Activated B cell treated with CpG ODN at 0.5 μM for 24 hours (primary cell): ENCODE measurements around the gene CYP2D6. TPM values are rescaled to one million over a fixed set of nuclear protein-coding genes. Genes with fewer than 3 reads are reported as not detected.

Experiments used
- ATAC-seq: fragments of 200-7000 bp; cut with Tn5 transposase; one replicate; pipeline ENCODE4 v1.10.0; 2021; ENCODE audit warnings: low read depth, mild to moderate bottlenecking, moderate library complexity
- CTCF ChIA-PET: fragments of 350-600 bp; sonication (Branson Sonifier 250); formaldehyde crosslinking; loops from one replicate; lab custom pipeline; 2021; ENCODE audit warnings: antibody characterized with exemption; lab: Charles Lee
- POLR2A ChIA-PET: fragments of 350-600 bp; sonication (Branson Sonifier 250); formaldehyde crosslinking; loops from one replicate; lab custom pipeline; 2021; ENCODE audit warnings: antibody characterized with exemption; lab: Charles Lee
- DNase-seq: peaks from one replicate; pipeline ENCODE4 v3.0.0; 2022
- H3K27ac Mint-ChIP-seq: one replicate; pipeline ENCODE4 v1.8.0; 2020; ENCODE audit warnings: mixed read lengths
- H3K27me3 Mint-ChIP-seq: one replicate; pipeline ENCODE4 v1.8.0; 2021; ENCODE audit warnings: mixed read lengths
- H3K36me3 Mint-ChIP-seq: one replicate; pipeline ENCODE4 v1.8.0; 2021; ENCODE audit warnings: low read depth, mixed read lengths
- H3K4me1 Mint-ChIP-seq: one replicate; pipeline ENCODE4 v1.8.0; 2021; ENCODE audit warnings: mixed read lengths
- H3K4me3 Mint-ChIP-seq: one replicate; pipeline ENCODE4 v1.8.0; 2020; ENCODE audit warnings: mild to moderate bottlenecking, mixed read lengths
- H3K9me3 Mint-ChIP-seq: one replicate; pipeline ENCODE4 v1.8.0; 2020; ENCODE audit warnings: mixed read lengths
- CTCF ChIP-seq: fragments of 200-600 bp; IDR thresholded peaks from one replicate; pipeline ENCODE4 v1.8.0; 2022; ENCODE audit warnings: antibody characterized with exemption, mild to moderate bottlenecking
- intact Hi-C: fragments of 100-400 bp; cut with micrococcal nuclease; formaldehyde crosslinking; loops from one replicate; pipeline ENCODE4 v1.15.1; 2024
- total RNA-seq: library from RNA; stranded (reverse); gene quantifications from 2 replicates; pipeline ENCODE4 v1.2.3, GENCODE V29; 2022

CYP2D6 gene
- total RNA-seq, 1 donor from 2014 or later, result 2.8 TPM

DNA sequence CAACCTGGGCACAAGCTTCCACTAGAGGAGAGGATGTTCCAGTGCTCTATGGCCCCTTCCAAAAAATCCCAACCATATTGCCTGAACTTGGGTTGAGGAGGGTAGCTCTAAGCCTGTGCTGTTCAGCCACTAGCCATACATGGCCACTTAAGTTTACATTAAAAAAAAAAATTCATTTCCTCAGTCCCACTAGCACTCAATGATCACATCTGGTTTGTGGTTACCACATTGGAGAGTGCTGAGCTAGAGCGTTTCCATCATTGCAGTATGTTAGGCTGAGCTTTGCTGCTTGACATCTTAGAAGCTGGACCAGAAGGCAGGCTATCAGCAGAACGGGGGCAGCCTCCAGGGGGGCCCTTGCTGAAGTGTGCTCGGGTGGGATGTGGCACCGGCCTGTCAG is 43.5 kb upstream of the CYP2D6 start:
- Mint-ChIP-seq H3K9me3 (no peaks in the 10 kb centered on the region), H3K4me3 (no peak overlapping the region), H3K4me1 (peaks cover 30% of the 10 kb centered on the region), H3K36me3 (peaks cover 49% of the 10 kb centered on the region), H3K27ac (no peak overlapping the region), H3K27me3 (no peaks in the 10 kb centered on the region)
- ChIA-PET POLR2A (interaction anchor here (0.7 kb wide), 1 partner anchor 139 kb away, joined by 4 read pairs; no protein-coding TSS in a partner anchor), CTCF (interaction anchor here (0.8 to 3.5 kb wide), 2 partner anchors 139 to 263 kb away, joined by 3 to 16 read pairs; no protein-coding TSS in a partner anchor)
- no peak for DNase-seq
- intact Hi-C loops, result no loop called here
- no peak for ATAC-seq
- TF ChIP-seq CTCF, result no peak

- POLR2A ChIA-PET, result interaction anchor here (0.6 to 0.7 kb wide), 2 partner anchors 84 to 341 kb away, joined by 5 to 6 read pairs; no protein-coding TSS in a partner anchor
- ATAC-seq, result no peak
- intact Hi-C loops, result no loop called here
- TF ChIP-seq CTCF, result no peak
- H3K9me3 Mint-ChIP-seq, result no peaks in the 10 kb centered on the region
- peaks cover 50% of the 10 kb centered on the region for H3K36me3 Mint-ChIP-seq
- no peak for DNase-seq
- CTCF ChIA-PET, result interaction anchor here (0.8 to 3.5 kb wide), 3 partner anchors 13 to 264 kb away, joined by 3 to 16 read pairs (median 3); no protein-coding TSS in a partner anchor
- H3K4me1 Mint-ChIP-seq, result peaks cover 35% of the 10 kb centered on the region
- H3K27ac Mint-ChIP-seq, result peak overlapping the region; percentile 14
- H3K27me3 Mint-ChIP-seq, result no peaks in the 10 kb centered on the region
- no peak overlapping the region for H3K4me3 Mint-ChIP-seq
Observed at GRCh38 chr22:42173183-42173926, 42.7 kb upstream of the CYP2D6 start.

GRCh38 chr22:42172773-42173172 is 42.2 kb upstream of the CYP2D6 start:
- Mint-ChIP-seq H3K36me3 (peaks cover 50% of the 10 kb centered on the region), H3K27ac (peak overlapping the region; percentile 76), H3K4me1 (peaks cover 35% of the 10 kb centered on the region), H3K9me3 (no peaks in the 10 kb centered on the region), H3K27me3 (no peaks in the 10 kb centered on the region), H3K4me3 (no peak overlapping the region)
- ChIA-PET CTCF (interaction anchor here (1.2 to 3.5 kb wide), 2 partner anchors 13 to 264 kb away, joined by 3 to 16 read pairs; no protein-coding TSS in a partner anchor), POLR2A (interaction anchor here (0.6 to 0.7 kb wide), 3 partner anchors 83 to 340 kb away, joined by 4 to 6 read pairs (median 5); no protein-coding TSS in a partner anchor)
- intact Hi-C loops, result no loop called here
- TF ChIP-seq CTCF, result no peak
- DNase-seq (no peak), ATAC-seq (peak; percentile 16)

- DNase-seq, result no peak
- ATAC-seq, result peak; percentile 63
- Mint-ChIP-seq H3K36me3 (peaks cover 50% of the 10 kb centered on the region), H3K9me3 (no peaks in the 10 kb centered on the region), H3K4me1 (peaks cover 34% of the 10 kb centered on the region), H3K27ac (peak overlapping the region; percentile 76), H3K27me3 (no peaks in the 10 kb centered on the region), H3K4me3 (no peak overlapping the region)
- intact Hi-C loops, result no loop called here
- CTCF ChIA-PET, result interaction anchor here (0.7 to 3.5 kb wide), 4 partner anchors 12 to 284 kb away, joined by 3 to 16 read pairs (median 3); no protein-coding TSS in a partner anchor
- POLR2A ChIA-PET, result interaction anchor here (0.6 to 0.7 kb wide), 3 partner anchors 264 to 340 kb away, joined by 3 to 6 read pairs (median 4); no protein-coding TSS in a partner anchor
- no peak for TF ChIP-seq CTCF
Observed at GRCh38 chr22:42171946-42172719, 41.5 kb upstream of the CYP2D6 start.
